HG03575 (cell line): ENCODE measurements around the gene KLHL3.

Source experiments
- ATAC-seq: cut with Tn5 transposase; IDR thresholded peaks from one replicate; pipeline ENCODE4 v1.9.1; 2021; ENCODE audit not compliant: unreplicated experiment, insufficient number of reproducible peaks, low FRiP score; ENCODE audit errors: extremely low read depth

The KLHL3 gene

GRCh38 chr5:137751869-137752491, 16.1 kb upstream of the KLHL3 start:
- ATAC-seq: no peak

DNA sequence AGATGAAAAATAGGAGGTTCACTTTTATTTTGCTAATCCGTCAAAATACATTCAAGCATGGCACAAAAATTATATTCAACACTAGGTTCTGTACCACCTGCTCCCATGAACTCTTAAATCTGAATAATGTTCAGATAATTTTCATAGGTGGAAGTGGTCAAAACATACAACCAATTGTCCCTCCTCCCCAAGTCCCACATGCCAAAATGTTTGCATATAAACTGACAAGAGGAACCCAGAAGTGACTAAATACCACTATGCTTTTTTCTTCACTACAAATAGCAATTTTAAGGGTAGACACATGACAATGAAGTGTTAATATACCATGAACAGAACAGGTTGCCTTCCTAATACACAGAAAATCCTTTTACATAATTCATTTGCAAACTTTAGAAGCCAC, 14.5 kb upstream of the KLHL3 start:
- ATAC-seq: no peak

DNA sequence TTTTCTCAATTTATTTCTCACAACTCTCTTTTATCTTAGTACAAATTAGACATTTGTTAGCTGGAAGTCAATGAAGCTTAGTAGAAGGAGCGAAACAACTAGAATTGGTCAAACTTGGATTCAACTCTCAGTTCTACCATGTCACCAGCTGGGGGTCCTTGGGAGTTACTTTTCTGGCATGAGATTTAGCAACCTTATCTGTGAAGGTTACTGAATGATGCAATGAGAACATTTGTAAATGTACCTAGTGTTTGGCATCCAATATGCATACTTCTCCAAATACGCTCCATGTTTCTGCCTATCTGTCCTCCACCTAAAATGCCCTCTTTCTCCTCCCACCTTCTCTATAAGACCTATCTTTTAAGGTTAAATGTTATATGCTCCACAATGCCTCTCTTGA, 12.0 kb upstream of the KLHL3 start:
- no peak for ATAC-seq

DNA sequence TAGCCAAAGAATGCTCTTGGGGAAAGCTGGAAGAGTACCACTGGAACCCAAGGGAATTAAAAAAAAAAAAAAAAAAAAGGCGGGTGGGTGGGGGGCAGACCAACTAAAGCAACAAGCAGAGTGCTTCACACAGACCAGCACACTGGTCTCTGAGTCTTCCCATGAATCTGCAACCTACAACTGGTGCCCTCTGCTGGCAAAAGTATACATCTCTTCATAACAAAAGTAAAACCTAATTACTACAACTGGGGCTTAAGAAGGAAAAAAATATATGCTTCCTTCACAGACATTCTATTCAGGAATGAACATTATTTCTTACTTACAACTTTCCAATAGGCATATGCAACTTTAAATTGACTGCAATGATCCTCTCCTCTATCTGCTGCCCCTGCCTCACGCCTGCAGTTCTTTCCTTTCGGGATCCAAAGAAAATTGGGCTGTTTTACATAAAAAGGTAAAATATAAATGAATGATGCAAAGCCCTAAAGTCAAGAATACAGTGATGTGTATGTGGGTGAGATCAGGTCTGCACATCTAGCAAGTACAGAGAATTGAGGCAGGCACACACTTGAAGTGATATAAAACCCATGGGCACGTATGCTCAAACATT, 7.2 kb upstream of the KLHL3 start:
- ATAC-seq: no peak

DNA sequence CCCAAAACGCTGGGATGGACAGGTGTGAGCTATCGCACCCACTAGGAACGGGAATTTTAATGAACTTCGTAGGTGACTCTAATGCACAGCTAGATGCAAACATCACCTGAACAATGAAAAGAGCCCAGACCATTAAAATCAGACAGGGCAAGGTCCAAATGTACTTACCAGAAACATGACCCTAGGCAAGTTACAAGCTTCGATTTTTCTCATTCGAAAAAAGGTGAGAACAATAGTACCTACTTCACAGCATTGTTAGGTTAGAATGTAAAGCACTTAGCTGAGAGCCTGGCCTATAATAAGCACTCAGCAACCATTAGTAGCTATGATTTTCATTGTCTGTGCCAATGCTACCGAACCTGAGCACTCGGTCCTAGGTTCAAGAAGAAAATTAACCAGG, 5.8 kb upstream of the KLHL3 start:
- no peak for ATAC-seq

DNA sequence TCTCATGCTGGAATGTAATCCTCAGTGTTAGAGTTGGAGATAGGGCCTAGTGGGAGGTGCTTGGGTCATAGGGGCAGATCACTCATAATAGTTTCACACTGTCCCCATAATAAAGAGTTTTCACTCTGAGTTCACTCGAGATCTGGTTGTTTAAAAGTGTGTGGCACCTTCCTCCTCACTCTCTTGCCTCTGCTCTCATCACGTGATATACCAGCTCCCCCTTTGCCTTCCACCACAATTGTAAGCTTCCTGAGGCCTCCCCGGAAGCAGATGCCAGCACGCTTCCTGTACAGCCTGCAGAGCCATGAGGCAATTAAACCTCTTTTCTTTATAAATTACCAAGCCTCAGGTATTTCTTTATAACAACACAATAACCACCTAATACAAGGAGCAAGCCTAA, 3.8 kb upstream of the KLHL3 start:
- no peak for ATAC-seq

DNA sequence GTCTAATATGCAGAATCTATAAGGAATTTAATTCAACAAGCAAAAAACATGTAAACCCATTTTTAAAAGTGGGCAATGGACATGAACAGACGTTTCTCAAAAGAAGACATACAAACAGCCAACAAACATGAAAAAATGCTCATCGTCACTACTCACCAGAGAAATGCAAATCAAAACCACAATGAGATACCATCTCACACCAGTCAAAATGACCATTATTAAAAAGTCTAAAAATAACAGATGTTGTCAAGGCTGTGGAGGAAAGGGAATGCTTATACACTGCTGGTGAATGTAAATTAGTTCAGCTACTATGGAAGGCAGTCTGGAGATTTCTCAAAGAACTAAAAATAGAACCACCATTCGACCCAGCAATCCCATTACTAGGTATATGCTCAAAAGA, 3.1 kb upstream of the KLHL3 start:
- ATAC-seq: no peak

GRCh38 chr5:137737349-137738131, 1.7 kb upstream of the KLHL3 start:
- no peak for ATAC-seq

DNA sequence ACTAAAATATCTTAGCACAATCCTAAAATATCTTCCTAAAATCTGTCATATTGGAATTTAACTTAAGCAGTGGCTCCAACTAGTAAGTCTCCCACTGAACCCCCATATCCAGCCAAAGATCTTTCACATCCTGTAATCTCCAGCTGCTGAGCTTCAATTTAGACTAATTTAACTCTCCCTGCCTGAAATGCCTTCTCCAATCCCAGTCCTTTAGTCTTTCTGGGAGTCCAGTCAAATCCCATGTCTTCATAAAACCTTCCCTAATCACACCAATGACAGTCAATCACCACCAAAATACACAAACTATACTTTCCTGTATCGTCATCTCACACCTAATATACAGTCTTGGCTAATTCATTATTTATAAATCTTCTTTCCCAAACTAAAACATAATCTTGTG, 607 bp upstream of the KLHL3 start:
- ATAC-seq: no peak

DNA sequence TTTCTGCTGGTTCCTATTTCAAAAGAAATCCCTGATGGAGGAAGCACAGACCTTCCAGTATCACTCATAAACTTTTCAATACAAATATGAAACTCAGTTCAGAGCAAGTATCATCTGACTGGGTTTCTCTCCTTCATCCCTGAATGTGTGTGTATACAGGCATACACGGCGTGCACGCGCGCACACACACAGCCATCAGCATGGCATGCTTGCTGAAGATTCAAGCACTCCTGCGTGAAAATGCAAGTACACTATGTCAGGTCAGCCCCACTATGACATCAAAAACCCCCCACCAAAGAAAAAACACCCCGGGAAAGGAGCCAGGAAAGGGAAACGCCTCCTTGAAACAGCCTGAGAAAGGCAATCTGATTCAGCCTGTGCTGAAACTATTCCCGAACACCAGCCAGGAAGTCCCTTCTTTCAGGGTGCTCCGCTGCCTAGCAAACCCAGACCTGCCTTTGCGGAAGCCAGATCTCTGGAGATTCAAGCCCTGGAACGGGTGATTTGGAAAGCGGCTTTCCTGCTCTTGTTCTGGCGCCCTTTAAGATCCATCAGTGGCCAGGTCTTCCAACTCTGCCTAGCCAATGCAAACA, 831 bp downstream of the KLHL3 start:
- ATAC-seq: no peak

DNA sequence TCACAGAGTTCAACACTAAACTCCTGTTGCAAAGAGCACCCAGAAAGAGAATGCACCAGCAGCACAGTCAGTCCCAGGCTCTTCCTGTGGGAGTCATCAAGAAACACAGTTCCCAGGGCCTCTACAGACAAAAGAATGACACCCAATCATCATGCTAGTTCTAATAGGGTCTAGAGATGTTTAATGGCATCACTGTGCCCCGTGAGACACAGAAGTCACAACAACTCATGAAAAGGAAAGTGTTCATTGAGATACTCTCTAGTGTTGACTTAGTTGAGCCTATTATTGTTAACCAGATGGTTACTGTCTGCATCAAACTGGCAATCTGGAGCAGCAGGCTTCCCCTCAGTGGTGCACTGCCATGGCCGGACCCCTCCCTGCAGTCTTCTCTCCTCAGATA, 1.6 kb downstream of the KLHL3 start:
- ATAC-seq: no peak

DNA sequence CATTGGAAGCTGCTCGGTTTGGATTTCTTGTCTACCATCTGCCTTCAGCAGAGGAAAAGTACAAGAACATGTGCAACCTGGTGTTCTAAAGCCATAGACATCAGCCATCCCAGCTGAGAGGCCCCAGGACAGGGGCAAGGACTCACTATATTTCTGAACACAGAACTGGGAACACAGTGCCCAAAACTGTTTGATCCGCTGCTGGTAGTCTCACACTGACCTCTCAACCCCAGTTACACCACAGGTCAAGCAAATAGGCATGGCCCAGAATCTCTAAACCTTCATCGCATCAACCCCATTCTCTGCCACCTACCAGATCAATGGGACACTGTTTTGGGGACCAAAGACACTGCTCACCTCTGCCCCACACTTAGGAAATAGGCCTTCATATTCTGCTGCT, 2.0 kb downstream of the KLHL3 start:
- no peak for ATAC-seq

GRCh38 chr5:137733006-137733405, 2.9 kb downstream of the KLHL3 start:
- ATAC-seq: no peak

DNA sequence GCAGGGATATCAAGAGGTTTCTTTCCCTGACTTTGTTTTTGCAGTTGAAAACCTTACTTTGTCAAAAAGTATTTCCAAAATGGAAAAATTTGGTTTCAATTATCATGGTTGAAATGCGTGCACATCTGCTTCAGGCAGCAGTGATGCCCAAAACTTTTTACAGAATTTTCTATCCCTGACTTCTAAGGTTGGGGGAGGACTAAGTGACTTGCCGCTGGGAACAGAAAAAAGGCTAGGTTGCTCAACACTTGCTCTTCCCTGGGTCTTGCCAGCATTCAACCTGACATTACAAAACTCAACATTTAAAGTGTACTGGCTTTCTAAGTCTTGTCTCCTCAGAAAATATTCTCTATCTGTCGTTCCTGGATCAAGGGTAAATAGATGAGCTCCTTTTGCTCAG, 4.7 kb downstream of the KLHL3 start:
- ATAC-seq: no peak

DNA sequence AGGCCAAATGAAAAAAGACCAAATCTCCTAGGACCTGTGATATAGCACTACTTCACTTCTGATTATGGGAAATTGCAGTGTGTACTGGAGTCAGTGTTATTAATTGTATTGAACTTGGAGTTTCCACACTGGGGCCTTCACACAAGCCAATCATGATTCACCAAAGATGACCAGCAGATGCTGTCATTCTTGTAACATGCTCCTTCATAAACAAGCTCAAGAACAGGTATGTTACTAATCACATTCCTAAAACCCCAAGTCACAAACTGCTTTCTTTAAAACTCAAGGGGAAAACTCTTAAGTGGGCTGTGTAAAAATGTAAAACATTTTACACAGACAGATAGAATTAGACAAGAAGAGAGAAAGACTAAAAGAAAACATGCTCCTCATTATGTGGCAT, 5.6 kb downstream of the KLHL3 start:
- ATAC-seq: no peak

DNA sequence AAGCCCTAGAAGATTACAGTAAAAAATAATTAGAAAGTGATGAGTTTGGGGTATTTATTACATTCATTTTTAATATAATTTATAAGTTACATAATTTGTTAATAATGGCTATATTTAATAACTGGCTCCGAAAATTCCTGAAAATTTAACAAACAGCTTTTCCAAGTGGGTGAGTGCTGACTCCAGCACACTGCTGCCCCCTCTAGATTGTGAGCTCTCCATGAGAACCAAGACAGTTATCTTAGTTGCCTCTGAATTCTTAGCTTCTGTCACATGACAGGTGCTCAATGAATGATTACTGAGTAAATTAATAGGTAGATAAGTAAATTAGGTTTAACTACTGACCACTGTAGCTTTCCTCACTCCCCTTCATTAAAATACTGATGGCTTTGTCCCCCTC, 7.8 kb downstream of the KLHL3 start:
- ATAC-seq: no peak

DNA sequence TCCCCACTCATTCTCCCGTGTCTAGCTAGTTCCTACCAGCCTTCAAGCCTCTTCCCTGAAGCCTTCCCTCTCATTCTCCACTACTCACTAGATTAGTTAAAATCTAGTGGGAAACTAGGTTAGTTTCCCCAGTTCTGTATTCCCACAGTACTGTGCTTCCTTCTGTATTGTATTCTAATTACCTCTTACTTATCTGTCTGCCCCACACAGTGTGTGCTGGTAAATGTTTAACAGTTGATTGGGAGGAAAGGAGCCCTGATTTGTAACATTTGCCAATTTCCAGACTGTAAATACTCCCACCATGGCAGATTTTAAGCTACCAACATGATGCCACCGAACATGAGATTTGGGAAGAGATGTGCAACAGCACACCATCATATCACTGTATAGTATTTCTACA, 8.3 kb downstream of the KLHL3 start:
- ATAC-seq: no peak

DNA sequence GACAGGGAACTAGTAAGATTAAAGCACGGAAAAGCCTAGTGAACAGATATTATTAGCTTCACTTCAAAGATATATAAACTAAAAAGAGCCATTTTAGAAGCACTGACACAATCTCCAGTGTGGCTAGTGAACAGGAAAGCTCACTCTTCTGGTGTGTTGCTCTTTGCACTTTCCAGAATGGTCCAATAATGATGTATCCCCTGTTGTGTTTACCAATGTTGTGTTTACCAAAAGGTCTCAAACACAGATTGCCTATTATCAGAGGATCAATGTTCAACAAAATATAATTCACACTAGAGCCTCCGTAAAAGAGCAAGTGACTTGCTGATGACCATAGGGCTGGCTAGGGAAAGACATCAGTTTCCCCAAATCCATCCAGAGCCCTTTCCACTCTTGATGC, 11.6 kb downstream of the KLHL3 start:
- no peak for ATAC-seq

GRCh38 chr5:137718611-137719010, 17.3 kb downstream of the KLHL3 start:
- ATAC-seq: no peak

DNA sequence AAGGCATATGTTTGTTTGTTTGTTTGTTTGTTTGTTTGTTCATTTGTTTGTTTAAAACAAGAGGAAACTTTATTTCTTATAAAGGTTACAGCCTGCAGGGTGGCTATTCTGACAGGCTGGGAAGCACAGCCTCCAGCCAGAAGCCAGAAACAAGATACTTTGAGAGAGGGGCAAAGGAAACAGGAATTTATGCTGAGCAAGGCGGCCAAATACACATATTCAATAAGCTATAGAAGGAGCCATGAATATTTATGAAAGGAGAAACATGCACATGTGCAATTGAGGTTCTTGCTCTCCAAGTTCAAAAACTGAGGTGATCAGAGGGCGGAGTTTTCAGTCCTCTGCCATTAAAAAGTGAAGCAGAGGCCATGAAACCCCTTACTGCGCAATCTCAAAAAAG, 19.6 kb downstream of the KLHL3 start:
- ATAC-seq: no peak
